Osteoblast (primary cell): Measurements from ENCODE around the gene UPB1. TPM values are rescaled to one million over a fixed set of nuclear protein-coding genes. Genes with fewer than 3 reads are reported as not detected.
"Not testable (repeated sequence)": the region's sequence is repeated elsewhere in the genome, so short reads cannot be mapped to it uniquely, and the experiment has no call there.

Experiments used
- DNase-seq: peaks from one replicate; pipeline ENCODE4 v3.0.0; 2011; ENCODE audit warnings: low spot score, mixed read lengths; ENCODE audit not compliant: insufficient read length; ENCODE audit errors: missing footprints
- H2AFZ ChIP-seq: 2 replicates; pipeline ENCODE4 v1.6.0; 2011; ENCODE audit warnings: mild to moderate bottlenecking, low read length
- H3K27ac ChIP-seq: 2 replicates; pipeline ENCODE4 v1.5.1; 2011; ENCODE audit warnings: mild to moderate bottlenecking, low read depth, low read length, moderate library complexity
- H3K27me3 ChIP-seq: 2 replicates; pipeline ENCODE4 v1.6.0; 2012; ENCODE audit warnings: mild to moderate bottlenecking, control low read depth, inconsistent platforms, low read length, moderate library complexity; ENCODE audit not compliant: insufficient read depth
- H3K36me3 ChIP-seq: 2 replicates; pipeline ENCODE4 v1.5.1; 2011; ENCODE audit warnings: mild to moderate bottlenecking, low read length, control low read depth, moderate library complexity; ENCODE audit not compliant: insufficient read depth
- H3K4me1 ChIP-seq: 2 replicates; pipeline ENCODE4 v1.5.1; 2011; ENCODE audit warnings: mild to moderate bottlenecking, low read length, control low read depth, moderate library complexity; ENCODE audit not compliant: insufficient read depth
- H3K4me2 ChIP-seq: 2 replicates; pipeline ENCODE4 v1.6.0; 2011; ENCODE audit warnings: mild to moderate bottlenecking, low read length; ENCODE audit not compliant: insufficient read depth
- H3K4me3 ChIP-seq: fragments of 200-600 bp; sonication (generic); 3 replicates; pipeline ENCODE4 v1.5.1; 2012; ENCODE audit warnings: mild to moderate bottlenecking, low read length, inconsistent platforms; ENCODE audit not compliant: insufficient read depth
- H3K79me2 ChIP-seq: 2 replicates; pipeline ENCODE4 v1.6.0; 2012; ENCODE audit warnings: mild to moderate bottlenecking, low read length, control low read depth, inconsistent platforms; ENCODE audit not compliant: insufficient read depth
- H3K9me3 ChIP-seq: 2 replicates; pipeline ENCODE4 v1.5.1; 2011; ENCODE audit warnings: low read depth, low read length, control low read depth
- H4K20me1 ChIP-seq: 2 replicates; pipeline ENCODE4 v1.6.0; 2012; ENCODE audit warnings: mild to moderate bottlenecking, low read length, control low read depth; ENCODE audit not compliant: insufficient read depth
- CTCF ChIP-seq: IDR thresholded peaks from 2 replicates; pipeline ENCODE4 v1.5.1; 2011; ENCODE audit warnings: mild to moderate bottlenecking, low read depth, low read length, moderate library complexity; ENCODE audit errors: extremely low read depth
- total RNA-seq: library from RNA; depleted of rRNA; stranded (reverse); fragments of >200 nt; gene quantifications from 2 replicates; pipeline ENCODE4 v1.2.3, GENCODE V29; 2012

UPB1 gene
- total RNA-seq, 1 donor = under 0.01 TPM

GRCh38 chr22:24523873-24524272, 28.7 kb downstream of the UPB1 start:
- DNase-seq = peak; percentile 74
- Histone ChIP-seq H3K4me1 (peaks cover 16% of the 10 kb centered on the region), H3K4me2 (no peak overlapping the region), H3K36me3 (no peaks in the 10 kb centered on the region), H3K79me2 (no peaks in the 10 kb centered on the region), H3K9me3 (no peaks in the 10 kb centered on the region), H3K27ac (peak overlapping the region; percentile 24), H2AFZ (peak overlapping the region; percentile 39), H3K27me3 (peaks cover 2% of the 10 kb centered on the region), H4K20me1 (no peaks in the 10 kb centered on the region), H3K4me3 (no peak overlapping the region)
- TF ChIP-seq CTCF = no peak

GRCh38 chr22:24525416-24526037, 30.4 kb downstream of the UPB1 start:
- H3K4me2 ChIP-seq = peak overlapping the region; percentile 25
- no peak overlapping the region for H3K27ac ChIP-seq
- no peaks in the 10 kb centered on the region for H4K20me1 ChIP-seq
- no peaks in the 10 kb centered on the region for H3K79me2 ChIP-seq
- no peaks in the 10 kb centered on the region for H3K9me3 ChIP-seq
- H3K27me3 ChIP-seq = no peaks in the 10 kb centered on the region
- peak; percentile 94 for TF ChIP-seq CTCF
- no peak overlapping the region for H3K4me3 ChIP-seq
- H3K36me3 ChIP-seq = no peaks in the 10 kb centered on the region
- peak overlapping the region; percentile 55 for H2AFZ ChIP-seq
- peak; percentile 92 for DNase-seq
- H3K4me1 ChIP-seq = peaks cover 16% of the 10 kb centered on the region

GRCh38 chr22:24526191-24526590, 31.1 kb downstream of the UPB1 start:
- Histone ChIP-seq H3K27me3 (no peaks in the 10 kb centered on the region), H3K4me3 (no peak overlapping the region), H3K36me3 (no peaks in the 10 kb centered on the region), H2AFZ (no peak overlapping the region), H3K4me1 (peaks cover 16% of the 10 kb centered on the region), H4K20me1 (no peaks in the 10 kb centered on the region), H3K4me2 (no peak overlapping the region), H3K9me3 (no peaks in the 10 kb centered on the region), H3K27ac (no peak overlapping the region), H3K79me2 (no peaks in the 10 kb centered on the region)
- no peak for TF ChIP-seq CTCF
- DNase-seq = no peak

GRCh38 chr22:24529898-24530297, 34.8 kb downstream of the UPB1 start:
- TF ChIP-seq CTCF = no peak
- Histone ChIP-seq H3K4me1 (peaks cover 5% of the 10 kb centered on the region), H3K36me3 (no peaks in the 10 kb centered on the region), H3K27ac (no peak overlapping the region), H4K20me1 (no peaks in the 10 kb centered on the region), H2AFZ (no peak overlapping the region), H3K9me3 (no peaks in the 10 kb centered on the region), H3K4me3 (no peak overlapping the region), H3K4me2 (no peak overlapping the region), H3K27me3 (no peaks in the 10 kb centered on the region), H3K79me2 (no peaks in the 10 kb centered on the region)
- no peak for DNase-seq

- H3K4me1 ChIP-seq, H3K4me3 ChIP-seq, H3K4me2 ChIP-seq, H3K79me2 ChIP-seq, H4K20me1 ChIP-seq, H3K27me3 ChIP-seq, H2AFZ ChIP-seq, H3K36me3 ChIP-seq, H3K27ac ChIP-seq, H3K9me3 ChIP-seq: not testable (repeated sequence)
- peak; percentile 61 for DNase-seq
These were observed 35.8 kb downstream of the UPB1 start for GRCh38 chr22:24530968-24531367.
